GM13976 (cell line): ENCODE data around the gene SP2.
"Not testable (repeated sequence)": the region's sequence is repeated elsewhere in the genome, so short reads cannot be mapped to it uniquely, and the experiment has no call there.

Source experiments
- DNase-seq: peaks from one replicate; pipeline ENCODE4 v3.0.0; 2012; ENCODE audit warnings: low spot score
- in situ Hi-C: fragments of 300-500 bp; cut with MboI; formaldehyde crosslinking; loops from one replicate; pipeline ENCODE4 v1.12.0; 2022; ENCODE audit warnings: low sequenced_read_pairs, mixed read lengths, inconsistent platforms; ENCODE audit not compliant: unreplicated experiment
- TF ChIP-seq, protein P1 (sequence below): IDR thresholded peaks from 2 replicates; pipeline ENCODE4 v1.5.1; 2012; ENCODE audit warnings: borderline replicate concordance, mild to moderate bottlenecking; ENCODE audit not compliant: insufficient read depth; ENCODE audit errors: extremely low read depth, missing control alignments, control extremely low read depth

Gene SP2

GRCh38 chr17:47928415-47928814, 32.4 kb downstream of the SP2 start:
- no peak for DNase-seq
- TF ChIP-seq, protein P1, sequence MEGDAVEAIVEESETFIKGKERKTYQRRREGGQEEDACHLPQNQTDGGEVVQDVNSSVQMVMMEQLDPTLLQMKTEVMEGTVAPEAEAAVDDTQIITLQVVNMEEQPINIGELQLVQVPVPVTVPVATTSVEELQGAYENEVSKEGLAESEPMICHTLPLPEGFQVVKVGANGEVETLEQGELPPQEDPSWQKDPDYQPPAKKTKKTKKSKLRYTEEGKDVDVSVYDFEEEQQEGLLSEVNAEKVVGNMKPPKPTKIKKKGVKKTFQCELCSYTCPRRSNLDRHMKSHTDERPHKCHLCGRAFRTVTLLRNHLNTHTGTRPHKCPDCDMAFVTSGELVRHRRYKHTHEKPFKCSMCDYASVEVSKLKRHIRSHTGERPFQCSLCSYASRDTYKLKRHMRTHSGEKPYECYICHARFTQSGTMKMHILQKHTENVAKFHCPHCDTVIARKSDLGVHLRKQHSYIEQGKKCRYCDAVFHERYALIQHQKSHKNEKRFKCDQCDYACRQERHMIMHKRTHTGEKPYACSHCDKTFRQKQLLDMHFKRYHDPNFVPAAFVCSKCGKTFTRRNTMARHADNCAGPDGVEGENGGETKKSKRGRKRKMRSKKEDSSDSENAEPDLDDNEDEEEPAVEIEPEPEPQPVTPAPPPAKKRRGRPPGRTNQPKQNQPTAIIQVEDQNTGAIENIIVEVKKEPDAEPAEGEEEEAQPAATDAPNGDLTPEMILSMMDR, result no peak
- in situ Hi-C loops, result no loop called here

DNA sequence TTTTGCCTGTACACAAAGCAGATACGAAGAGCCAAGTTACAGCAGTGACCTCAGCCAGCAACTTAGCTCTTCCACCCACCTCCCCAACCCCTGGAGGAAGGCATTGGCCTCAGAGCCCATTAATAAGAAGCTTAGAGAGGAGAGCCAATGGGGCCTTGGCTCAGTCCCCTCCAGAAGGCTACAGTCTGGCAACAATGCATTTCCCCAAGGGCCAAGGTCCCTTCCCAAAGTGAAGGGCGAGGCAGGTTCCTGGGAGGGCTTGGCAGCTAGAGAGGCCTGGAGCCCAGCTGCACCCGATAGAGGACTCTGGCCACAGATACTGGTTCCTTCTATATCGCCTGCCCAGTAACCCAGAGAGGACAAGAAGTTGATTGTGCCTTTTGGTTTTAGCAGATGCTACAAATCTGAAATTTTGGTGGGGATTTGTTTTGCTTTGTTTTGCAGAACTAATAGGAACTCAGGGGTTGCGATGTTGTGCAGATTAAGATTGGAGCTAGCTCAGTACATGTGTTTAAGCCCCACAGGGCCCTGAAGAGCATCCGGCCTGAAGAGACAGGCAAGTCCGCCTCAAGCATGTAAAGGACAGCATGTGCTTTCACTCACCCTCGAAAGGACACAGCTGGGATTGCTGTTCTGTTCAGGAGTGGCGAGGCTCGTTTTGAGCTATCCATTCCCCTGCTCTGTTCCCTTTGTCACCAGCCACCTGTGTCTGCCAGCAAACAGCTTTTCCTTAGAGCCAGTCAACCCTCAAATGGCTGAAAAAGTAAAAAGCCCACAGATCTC, 33.4 kb downstream of the SP2 start:
- in situ Hi-C loops, result no loop called here
- TF ChIP-seq, protein P1, result no peak
- DNase-seq, result no peak

- TF ChIP-seq, protein P1, result no peak
- no peak for DNase-seq
- in situ Hi-C loops, result no loop called here
Measured at GRCh38 chr17:47931848-47932247, 35.8 kb downstream of the SP2 start.

- DNase-seq, result no peak
- in situ Hi-C loops, result no loop called here
- TF ChIP-seq, protein P1, result no peak
Measured at GRCh38 chr17:47934856-47935255, 38.8 kb downstream of the SP2 start.

DNA sequence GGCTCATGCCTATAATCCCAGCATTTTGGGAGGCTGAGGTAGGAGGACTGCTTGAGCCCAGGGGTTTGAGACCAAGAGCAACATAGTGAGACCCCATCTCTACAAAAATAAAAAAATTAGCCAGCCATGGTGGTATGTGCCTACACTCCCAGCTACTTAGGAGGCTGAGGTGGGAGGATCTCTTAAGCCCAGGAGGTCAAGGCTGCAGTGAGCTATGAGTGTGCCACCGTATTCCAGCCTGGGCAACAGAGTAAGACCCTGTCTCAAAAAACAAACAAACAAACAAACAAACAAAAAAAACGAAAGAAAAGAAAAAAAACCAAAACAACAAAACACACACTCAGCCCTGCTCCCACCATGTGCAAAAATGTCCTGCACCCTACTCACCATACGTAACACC, 39.4 kb downstream of the SP2 start:
- DNase-seq, in situ Hi-C loops: not testable (repeated sequence)

- TF ChIP-seq, protein P1, result no peak
- in situ Hi-C loops, result no loop called here
- no peak for DNase-seq
Measured at GRCh38 chr17:47935961-47936360, 39.9 kb downstream of the SP2 start.

DNA sequence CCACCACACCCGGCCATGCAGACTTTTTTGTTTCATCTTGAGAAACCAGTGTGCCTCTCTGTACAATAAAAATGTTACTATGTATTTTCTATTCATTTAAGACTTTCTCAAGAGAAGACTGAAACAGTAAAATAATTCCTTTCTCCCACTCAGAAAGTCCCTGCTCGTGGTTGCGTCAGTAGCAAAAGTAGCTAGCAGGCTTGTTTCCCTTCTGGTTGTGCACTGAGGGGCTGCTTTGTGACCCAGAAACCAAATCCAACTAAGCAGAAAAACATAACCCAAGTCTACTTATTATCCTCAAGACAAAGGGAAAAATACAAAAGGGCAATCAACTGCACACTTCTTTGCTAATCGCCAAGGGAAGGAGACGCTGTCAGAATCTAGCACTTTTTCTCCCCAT, 41.9 kb downstream of the SP2 start:
- in situ Hi-C loops, result no loop called here
- DNase-seq, result peak; percentile 53
- TF ChIP-seq, protein P1, result no peak
